Measurements from ENCODE around the gene OSBPL9. TPM values are rescaled to one million over a fixed set of nuclear protein-coding genes. Genes with fewer than 3 reads are reported as not detected.

OSBPL9 gene
- total and polyA plus RNA-seq, 9 of the 15 experiments (the other 6 are each of a cell fraction or from before 2014, with no cell fraction given): 43.9 to 217 (median 170) TPM

DNA sequence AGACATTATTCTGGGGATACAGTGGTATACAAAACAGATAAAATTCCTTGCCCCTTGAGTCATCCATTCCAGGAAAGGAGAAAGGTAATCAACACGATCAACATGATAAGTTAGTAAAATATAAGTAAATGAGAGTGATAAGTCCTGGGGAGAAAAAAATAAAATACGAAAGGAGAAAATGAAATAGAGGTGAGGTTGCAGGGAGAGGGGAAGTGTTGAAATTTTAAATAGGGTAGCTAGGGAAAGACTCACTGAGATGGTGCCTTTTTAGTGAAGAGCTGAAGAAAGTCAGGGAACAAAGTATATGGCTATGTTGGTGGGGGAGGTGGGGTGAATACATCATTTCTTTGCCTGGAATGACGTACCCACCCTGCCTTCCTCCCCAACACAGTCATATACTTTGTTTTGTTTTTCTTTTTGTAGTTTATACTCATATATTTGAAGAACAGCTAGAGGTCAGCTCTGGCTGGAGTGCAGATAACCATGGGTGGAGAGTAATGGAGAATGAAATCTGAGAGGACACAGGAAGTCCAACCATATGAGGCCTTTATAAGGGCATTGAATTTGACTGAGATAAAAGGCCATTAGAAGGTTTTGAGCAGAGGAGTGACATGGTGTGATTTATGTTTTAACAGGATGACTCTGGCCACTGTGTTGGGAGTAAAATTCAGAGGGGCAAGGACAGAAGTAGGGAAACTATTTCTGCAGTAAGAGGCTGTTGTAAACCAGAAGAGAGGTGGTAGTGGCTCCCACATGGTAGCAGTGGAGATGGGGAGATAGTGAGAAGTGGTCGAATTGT lies 54.8 kb downstream of the OSBPL9 start (continued):
- TF ChIP-seq PRPF4 (IDR thresholded peaks at IDR 0.05; ENCODE audit: insufficient read depth, low read depth, low read length, poor library complexity, severe bottlenecking) (no peak), CTBP1 (IDR thresholded peaks at IDR 0.05; ENCODE audit: borderline replicate concordance) (0 out of 2 replicates have a peak, but pooled peaks have one; percentile 10), CBFB (CRISPR knock-in tag; IDR thresholded peaks at IDR 0.05) (no peak), NRF1 (conservative IDR thresholded peaks at IDR 0.05 in 1 of 2, IDR thresholded peaks at IDR 0.05 in 1 of 2) (0 out of 4 replicates have a peak, but pooled peaks of 1 of the 2 experiments have one; percentile 34), ATF2 (CRISPR knock-in tag; IDR thresholded peaks at IDR 0.05) (no peak), SRSF7 (optimal IDR thresholded peaks at IDR 0.05; ENCODE audit: low read depth, low read length) (no peak), TAF7 (tag; IDR thresholded peaks at IDR 0.05) (no peak), DDX20 (tag; IDR thresholded peaks at IDR 0.05; ENCODE audit: low read depth) (no peak), NBN (IDR thresholded peaks at IDR 0.05; ENCODE audit: low read depth) (peak; percentile 27; the same call in 1 of the 2 replicates)
- TF ChIP-seq, protein P1, sequence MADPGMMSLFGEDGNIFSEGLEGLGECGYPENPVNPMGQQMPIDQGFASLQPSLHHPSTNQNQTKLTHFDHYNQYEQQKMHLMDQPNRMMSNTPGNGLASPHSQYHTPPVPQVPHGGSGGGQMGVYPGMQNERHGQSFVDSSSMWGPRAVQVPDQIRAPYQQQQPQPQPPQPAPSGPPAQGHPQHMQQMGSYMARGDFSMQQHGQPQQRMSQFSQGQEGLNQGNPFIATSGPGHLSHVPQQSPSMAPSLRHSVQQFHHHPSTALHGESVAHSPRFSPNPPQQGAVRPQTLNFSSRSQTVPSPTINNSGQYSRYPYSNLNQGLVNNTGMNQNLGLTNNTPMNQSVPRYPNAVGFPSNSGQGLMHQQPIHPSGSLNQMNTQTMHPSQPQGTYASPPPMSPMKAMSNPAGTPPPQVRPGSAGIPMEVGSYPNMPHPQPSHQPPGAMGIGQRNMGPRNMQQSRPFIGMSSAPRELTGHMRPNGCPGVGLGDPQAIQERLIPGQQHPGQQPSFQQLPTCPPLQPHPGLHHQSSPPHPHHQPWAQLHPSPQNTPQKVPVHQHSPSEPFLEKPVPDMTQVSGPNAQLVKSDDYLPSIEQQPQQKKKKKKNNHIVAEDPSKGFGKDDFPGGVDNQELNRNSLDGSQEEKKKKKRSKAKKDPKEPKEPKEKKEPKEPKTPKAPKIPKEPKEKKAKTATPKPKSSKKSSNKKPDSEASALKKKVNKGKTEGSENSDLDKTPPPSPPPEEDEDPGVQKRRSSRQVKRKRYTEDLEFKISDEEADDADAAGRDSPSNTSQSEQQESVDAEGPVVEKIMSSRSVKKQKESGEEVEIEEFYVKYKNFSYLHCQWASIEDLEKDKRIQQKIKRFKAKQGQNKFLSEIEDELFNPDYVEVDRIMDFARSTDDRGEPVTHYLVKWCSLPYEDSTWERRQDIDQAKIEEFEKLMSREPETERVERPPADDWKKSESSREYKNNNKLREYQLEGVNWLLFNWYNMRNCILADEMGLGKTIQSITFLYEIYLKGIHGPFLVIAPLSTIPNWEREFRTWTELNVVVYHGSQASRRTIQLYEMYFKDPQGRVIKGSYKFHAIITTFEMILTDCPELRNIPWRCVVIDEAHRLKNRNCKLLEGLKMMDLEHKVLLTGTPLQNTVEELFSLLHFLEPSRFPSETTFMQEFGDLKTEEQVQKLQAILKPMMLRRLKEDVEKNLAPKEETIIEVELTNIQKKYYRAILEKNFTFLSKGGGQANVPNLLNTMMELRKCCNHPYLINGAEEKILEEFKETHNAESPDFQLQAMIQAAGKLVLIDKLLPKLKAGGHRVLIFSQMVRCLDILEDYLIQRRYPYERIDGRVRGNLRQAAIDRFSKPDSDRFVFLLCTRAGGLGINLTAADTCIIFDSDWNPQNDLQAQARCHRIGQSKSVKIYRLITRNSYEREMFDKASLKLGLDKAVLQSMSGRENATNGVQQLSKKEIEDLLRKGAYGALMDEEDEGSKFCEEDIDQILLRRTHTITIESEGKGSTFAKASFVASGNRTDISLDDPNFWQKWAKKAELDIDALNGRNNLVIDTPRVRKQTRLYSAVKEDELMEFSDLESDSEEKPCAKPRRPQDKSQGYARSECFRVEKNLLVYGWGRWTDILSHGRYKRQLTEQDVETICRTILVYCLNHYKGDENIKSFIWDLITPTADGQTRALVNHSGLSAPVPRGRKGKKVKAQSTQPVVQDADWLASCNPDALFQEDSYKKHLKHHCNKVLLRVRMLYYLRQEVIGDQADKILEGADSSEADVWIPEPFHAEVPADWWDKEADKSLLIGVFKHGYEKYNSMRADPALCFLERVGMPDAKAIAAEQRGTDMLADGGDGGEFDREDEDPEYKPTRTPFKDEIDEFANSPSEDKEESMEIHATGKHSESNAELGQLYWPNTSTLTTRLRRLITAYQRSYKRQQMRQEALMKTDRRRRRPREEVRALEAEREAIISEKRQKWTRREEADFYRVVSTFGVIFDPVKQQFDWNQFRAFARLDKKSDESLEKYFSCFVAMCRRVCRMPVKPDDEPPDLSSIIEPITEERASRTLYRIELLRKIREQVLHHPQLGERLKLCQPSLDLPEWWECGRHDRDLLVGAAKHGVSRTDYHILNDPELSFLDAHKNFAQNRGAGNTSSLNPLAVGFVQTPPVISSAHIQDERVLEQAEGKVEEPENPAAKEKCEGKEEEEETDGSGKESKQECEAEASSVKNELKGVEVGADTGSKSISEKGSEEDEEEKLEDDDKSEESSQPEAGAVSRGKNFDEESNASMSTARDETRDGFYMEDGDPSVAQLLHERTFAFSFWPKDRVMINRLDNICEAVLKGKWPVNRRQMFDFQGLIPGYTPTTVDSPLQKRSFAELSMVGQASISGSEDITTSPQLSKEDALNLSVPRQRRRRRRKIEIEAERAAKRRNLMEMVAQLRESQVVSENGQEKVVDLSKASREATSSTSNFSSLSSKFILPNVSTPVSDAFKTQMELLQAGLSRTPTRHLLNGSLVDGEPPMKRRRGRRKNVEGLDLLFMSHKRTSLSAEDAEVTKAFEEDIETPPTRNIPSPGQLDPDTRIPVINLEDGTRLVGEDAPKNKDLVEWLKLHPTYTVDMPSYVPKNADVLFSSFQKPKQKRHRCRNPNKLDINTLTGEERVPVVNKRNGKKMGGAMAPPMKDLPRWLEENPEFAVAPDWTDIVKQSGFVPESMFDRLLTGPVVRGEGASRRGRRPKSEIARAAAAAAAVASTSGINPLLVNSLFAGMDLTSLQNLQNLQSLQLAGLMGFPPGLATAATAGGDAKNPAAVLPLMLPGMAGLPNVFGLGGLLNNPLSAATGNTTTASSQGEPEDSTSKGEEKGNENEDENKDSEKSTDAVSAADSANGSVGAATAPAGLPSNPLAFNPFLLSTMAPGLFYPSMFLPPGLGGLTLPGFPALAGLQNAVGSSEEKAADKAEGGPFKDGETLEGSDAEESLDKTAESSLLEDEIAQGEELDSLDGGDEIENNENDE (IDR thresholded peaks at IDR 0.05; ENCODE audit: low read depth, low read length): no peak
